ENCODE data around the gene PRSS33. TPM values are rescaled to one million over a fixed set of nuclear protein-coding genes. Genes with fewer than 3 reads are reported as not detected.

PRSS33 gene
- polyA plus RNA-seq, 10 donors: not detected

- DNase-seq: no peak
These were observed 12.5 kb upstream of the PRSS33 start for GRCh38 chr16:2799859-2800226.

DNA sequence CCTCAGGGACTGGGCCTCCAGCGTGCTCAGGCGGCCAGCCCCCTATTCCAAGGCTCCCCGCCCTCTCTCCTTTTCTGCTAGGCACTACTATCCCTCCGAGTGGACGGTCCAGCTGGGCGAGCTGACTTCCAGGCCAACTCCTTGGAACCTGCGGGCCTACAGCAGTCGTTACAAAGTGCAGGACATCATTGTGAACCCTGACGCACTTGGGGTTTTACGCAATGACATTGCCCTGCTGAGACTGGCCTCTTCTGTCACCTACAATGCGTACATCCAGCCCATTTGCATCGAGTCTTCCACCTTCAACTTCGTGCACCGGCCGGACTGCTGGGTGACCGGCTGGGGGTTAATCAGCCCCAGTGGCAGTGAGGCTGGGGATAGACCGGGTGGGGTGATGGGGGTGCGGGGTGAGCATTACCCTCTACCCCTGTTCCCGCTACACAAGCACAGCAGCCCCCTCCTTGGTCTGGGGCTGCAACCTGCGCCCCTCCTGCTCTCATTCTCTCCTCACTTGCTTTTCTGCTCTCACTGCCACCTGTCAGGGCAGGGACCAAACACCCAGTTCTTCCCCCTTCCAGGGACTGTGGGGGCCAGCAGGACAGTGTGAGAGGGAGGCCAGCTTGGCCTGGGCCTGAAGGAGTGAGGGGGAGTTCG is 12.0 kb upstream of the PRSS33 start:
- no peak for DNase-seq

- no peak for DNase-seq
These were observed 11.4 kb upstream of the PRSS33 start for GRCh38 chr16:2798723-2799204.

DNA sequence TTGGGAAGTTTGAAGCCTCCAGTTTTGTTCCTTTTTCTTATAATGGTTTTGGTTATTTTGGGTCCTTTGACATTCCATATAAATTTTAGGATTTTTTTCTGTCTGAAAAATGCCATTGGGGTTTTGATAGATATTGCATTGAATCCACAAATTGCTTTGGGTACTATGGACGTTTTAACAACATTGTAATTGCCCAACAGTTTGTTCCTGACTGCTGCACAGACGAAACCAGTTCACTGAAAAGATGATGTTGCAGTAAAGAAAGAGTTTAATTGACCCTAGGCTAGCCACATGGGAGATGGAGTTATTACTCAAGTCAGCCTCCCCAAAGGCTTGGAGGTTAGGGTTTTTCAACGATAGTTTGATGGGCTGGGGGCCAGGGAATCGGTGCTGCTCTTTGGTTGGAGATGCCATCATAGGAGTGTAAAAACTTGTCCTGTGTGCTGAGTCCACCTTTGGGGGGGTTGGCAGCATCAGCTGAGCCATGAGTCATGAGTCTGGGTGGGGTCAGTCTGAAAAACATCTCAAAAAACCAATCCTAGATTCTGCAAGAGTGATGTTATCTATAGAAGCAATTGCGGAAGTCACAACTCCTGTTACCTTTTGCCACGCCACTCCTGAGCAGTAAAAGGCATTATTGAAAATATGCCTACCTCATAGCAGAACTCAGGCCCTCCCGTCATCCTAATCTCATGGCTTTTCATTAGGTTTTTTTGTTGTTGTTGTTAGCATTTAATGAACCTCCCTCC is 8.2 kb upstream of the PRSS33 start:
- no peak for DNase-seq

- DNase-seq: no peak
These were observed 5.6 kb upstream of the PRSS33 start for GRCh38 chr16:2792940-2793339.

DNA sequence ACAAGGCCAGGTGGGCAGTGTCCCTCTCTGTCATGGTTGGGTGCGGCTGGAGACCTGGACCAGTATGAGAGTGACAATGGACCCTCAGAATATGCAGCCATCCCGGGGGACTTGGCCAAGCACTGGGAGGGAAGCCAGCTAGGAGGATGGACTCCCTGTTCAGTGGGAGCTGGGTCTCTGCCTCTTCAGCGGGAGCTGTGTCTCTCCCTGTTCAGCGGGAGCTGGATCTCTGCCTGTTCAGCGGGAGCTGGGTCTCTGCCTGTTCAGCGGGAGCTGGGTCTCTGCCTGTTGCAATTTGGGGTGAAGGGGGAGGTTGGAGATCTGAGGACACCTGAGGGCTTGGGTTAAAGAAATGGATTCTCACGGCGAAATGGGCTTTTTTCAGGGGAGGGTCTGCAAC is 3.8 kb upstream of the PRSS33 start:
- DNase-seq: no peak

GRCh38 chr16:2790631-2791030 is 3.3 kb upstream of the PRSS33 start:
- no peak for DNase-seq

- no peak for DNase-seq
These were observed 601 bp upstream of the PRSS33 start for GRCh38 chr16:2787961-2788360.

GRCh38 chr16:2786826-2787151 is 571 bp downstream of the PRSS33 start:
- DNase-seq: no peak

DNA sequence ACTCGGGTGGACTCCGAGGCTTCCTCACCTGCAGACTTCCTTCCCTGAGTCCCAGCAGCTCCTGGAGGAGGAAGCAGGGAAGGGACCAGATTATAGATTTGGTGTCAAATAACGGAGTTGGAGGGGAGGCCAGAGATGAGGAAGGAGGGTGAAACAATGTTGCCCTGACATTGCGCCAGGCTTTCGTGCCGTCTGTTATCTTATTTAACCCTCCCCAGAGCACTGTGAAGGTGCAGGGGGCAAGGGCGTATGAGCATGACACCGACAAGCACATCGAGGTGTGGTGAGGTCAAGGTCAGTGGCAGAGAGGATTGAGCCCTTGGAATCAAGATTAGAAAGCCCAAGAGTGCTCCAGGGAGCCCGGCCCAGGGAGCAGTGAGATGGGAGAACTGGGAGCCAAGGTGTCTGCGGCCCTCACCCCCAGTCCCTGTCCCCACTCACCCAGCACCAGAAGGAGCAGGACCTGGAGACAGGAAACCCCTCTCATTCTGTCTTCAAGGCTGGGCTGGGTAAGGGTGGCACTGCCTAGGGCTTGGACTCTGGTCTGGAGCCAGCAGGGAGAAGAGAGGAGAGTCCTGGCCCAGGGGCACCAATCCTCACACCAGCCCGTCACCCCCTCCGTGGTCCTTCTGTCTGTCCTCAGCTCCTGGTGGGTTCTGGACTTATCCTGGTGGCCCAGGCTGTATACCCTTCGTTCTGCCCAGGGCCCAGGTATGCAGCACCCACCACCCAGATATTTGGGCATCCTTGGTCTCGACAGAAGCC is 1.1 kb downstream of the PRSS33 start:
- DNase-seq: no peak

GRCh38 chr16:2785101-2785991 is 2.0 kb downstream of the PRSS33 start:
- no peak for DNase-seq

DNA sequence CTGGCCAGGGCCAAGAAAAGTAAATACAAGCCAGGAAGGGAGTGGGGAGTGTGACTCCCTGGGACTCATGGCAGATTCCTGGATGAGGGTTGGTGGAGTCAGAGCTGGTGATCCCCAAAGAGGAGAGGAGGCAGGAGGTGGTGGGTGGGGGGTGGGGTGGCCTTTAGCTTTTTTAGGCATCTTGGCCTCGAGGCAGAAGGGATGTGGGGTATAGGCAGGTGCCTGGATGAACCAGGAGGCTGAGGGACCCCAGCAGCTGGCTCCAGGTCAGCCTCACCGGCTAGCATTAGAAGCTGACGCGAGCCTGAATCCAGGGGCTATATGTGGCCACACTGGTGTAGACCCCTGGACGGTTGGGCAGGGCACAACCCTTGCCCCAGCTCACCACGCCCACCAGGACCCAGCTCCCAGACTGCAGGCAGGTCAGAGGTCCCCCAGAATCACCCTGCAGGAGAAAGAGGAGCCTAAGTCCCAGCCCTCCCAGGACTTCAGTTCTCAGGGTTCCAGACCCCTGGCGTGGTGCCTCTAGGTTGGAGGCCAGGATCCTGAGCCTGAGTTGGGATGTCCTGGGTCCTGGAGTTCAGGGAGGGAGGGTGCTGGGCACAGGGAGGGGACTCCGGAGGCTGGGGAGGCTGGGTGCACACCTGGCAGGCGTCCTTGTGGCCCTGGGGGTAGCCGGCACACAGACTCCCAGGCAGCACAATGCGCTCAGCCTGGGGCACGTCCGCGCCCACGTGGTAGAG is 2.8 kb downstream of the PRSS33 start:
- no peak for DNase-seq

DNA sequence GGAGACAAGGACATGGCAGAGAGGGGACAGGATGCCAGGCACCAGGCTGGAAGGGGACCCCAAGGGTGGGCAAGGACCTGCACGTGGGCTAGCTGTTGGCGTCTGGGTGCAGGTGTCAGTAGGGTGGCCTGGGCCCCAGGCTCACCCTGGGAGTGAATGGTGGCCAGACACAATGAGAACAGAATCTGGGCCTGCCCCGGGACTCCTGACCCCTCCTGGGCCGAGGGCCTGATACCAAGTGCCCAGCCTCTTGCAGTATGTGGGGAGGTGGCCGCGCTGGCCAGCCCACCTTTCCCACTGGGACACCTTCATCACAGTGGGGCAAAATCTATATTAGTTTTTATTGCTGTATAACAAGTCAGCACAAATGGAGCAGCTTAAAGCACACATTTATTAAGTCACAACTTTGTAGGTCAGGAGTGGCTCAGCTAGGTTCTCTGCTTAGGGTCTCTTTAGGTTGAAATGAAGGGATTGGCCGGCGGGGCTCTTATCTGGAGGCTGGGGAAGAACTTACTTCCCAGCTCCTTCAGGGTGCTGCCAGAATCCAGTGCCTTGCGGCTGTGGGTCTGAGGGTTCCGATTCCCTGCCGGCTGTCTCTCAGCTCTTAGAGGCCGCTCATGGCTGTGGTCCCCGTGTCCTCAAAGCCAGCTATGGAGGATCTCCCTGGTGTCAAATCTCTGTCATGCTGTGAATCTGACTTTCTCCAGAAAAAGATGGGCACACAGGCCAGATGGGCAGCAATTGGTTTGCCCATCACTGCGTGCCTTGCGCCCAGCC is 3.6 kb downstream of the PRSS33 start:
- no peak for DNase-seq

DNA sequence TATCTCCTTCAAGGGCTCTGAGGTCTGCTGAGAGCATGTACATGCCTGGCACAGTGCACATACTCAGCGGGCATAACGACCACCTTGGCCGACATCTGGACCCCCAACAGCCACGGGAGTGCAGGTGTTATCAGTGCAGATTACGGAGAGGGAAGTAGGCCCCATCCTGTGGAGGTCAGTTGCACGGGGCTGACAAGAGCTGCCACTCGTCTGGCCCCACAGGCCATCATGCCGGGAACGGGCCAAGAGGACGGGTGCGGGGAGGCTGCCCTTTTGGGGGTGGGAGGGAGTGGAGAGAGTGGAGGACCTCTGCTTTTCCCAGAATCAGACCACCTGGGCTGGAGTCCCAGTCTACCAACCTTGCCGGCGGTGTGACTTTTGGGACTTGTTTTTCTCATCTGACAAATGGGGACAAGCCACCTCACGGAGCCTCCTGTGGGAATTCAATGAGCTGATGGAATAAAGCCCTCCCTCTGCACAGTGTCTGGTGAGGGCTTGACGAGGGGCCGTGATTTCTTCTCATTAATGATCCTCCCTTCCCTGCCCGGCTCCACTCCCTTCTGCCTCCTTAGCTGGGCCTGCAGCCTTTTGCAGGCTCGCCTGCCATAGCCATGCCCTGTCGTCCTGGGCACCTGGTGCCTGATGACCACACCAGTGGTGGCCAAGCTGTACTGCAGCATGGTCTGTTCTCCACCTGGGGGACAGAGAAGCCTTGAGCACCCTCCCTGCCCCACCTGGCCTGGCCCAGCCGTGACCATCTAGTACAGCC is 4.6 kb downstream of the PRSS33 start:
- DNase-seq: no peak

GRCh38 chr16:2779978-2780898 is 7.1 kb downstream of the PRSS33 start:
- DNase-seq: no peak

GRCh38 chr16:2779151-2779920 is 8.0 kb downstream of the PRSS33 start:
- no peak for DNase-seq

DNA sequence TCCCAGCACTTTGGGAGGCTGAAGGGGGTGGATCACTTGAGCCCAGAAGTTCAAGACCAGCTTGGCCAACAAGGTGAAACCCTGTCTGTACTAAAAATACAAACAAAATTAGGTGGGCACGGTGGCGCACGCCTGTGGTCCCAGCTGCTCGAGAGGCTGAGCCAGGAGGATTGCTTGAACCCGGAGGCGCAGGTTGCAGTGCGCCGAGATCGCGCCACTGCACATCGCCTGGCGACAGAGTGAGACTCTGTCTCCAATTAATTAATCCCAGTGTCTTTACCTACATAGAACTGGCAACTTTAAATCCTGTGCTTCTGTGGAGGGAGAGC is 8.8 kb downstream of the PRSS33 start:
- no peak for DNase-seq

Measured in muscle of back (tissue), 11 donors.